Measurements from ENCODE around the gene TAF1B.

TAF1B gene

DNA sequence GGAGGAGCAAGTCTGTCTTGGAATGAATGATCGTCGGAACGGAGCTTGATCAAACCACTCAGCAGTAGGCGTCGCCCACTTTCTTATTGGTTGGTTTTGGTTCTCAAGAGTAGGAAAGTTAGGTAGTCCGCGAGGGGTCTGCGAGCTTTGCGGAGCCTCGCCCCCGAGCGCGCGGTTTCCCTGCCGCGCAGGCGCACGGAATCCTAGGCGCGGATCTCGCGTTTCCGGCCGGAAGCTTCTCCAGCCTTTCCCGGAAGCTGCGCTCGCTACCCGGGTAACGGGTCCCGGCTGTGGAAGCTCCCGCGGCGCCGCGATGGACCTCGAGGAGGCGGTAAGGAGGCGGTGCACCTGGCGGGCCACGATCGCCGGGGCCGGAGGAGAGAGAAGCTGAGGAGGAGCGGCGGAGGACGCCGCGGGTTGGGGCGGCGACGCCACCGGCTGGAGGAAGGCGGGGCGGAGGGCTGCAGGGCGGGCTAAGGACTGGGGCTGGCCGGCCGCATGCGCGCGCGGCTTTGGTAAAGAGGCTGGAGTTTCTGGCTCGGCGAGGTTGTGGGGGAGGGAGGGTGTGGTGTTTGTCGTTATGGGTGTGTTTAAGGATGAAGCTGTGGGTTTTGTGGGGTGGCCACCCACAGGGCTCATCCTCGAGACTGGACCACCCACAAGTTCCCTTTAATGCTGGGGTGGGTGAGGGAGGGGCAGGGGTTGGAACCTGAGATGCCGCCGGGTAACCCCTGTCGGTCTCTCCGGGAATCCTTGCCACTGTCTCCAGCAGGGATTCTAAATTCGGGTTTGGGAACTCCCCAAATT is at the start of gene TAF1B:
TAF1B (plus strand) TSS at position 246 of the 807 bp plus-strand sequence; CDS start at position 314, 68 bp downstream.
- peak; percentile 86 for DNase-seq (ENCODE audit: low read depth)

- DNase-seq (ENCODE audit: low read depth): no peak
Observed at GRCh38 chr2:9793918-9794717, 49.2 kb upstream of the TAF1B start.

GRCh38 chr2:9795071-9795470 is 48.2 kb upstream of the TAF1B start:
- DNase-seq (ENCODE audit: low read depth): no peak

DNA sequence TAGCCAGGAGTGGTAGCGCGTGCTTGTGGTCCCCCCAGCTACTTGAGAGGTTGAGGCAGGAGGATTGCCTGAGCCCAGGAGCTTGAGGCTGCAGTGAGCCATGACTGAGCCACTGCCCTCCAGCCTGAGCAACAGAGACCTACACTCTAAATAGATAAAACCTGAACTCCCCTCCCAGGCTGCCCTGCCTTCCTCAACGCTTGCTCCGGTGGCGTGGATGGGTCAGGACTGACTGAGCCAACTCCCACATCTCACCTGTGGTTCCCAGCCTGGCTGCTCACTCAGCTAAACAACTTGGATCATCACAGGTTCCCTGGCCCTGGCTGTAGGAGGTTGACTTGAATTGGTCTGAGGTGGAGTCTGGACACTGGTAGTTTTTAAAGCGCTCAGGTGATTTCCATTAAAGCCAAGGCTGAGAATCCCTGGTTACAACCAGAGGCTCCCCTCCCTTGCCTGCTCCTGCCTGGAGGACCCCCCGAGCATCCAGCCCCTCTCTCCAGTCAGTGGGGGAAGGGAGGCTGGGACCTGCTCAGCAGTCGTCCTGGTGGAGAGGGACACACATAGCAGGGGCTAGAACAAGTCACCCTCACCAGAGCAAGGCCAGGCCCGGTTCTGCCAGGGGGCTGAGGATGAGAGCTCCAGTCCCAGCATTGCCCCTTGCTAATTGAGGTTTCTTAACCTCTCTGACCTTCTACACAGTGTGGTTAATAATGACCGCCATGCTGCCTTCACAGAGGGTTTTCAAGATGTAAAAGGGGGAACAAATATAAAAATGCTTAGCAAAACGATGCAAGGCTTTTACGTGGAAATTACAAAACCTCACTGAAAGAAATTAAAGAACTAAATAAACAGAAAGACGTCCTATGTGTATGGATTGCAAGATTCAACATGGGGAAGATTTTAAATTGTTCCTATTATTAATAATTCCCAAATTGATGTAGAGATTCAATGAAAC is 46.9 kb upstream of the TAF1B start:
- no peak for DNase-seq (ENCODE audit: low read depth)

GRCh38 chr2:9797086-9797485 is 46.2 kb upstream of the TAF1B start:
- no peak for DNase-seq (ENCODE audit: low read depth)

DNA sequence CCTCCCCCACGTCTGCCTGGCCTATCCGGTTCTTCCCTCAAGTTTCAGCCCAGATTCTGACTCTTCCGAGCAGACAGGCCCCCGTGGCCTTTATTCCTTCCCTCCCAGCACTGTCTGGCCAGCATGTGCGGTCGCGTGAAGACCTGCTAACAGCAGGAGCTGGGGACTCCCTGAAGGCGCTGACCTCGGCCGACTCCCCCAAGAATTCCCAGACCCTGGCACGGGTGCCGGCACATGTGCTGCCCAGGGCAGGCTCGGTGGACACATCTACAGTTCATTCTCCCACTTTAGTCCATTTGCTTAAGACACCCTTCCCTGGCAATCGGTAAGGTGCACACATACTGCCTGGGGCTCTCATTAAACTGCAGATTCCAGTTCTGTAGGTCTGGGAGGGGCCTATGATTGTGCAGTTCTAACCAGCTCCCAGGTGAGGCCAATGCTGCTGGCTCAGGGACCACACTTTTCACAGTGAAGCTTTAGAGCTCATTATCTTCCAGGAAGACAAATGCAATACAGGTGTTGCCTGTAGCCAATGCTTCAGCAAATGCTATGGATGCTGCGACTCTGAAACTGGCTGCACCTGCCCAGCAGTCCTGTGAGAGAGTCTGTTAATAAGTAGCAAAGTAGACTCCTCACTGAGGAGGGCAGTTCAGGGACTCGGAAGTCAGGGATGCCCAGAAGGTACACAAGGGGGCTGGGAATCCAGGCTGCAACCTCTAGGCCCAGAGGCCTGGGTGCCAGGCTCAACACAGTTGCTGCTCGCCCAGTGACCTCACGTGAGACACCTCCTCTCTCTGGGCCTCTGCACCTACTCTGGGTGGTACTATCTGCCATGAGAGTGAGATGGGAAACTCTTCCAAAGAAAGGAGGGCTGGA is 45.4 kb upstream of the TAF1B start:
- no peak for DNase-seq (ENCODE audit: low read depth)

- DNase-seq (ENCODE audit: low read depth): no peak
Observed at GRCh38 chr2:9799011-9799596, 44.2 kb upstream of the TAF1B start.

DNA sequence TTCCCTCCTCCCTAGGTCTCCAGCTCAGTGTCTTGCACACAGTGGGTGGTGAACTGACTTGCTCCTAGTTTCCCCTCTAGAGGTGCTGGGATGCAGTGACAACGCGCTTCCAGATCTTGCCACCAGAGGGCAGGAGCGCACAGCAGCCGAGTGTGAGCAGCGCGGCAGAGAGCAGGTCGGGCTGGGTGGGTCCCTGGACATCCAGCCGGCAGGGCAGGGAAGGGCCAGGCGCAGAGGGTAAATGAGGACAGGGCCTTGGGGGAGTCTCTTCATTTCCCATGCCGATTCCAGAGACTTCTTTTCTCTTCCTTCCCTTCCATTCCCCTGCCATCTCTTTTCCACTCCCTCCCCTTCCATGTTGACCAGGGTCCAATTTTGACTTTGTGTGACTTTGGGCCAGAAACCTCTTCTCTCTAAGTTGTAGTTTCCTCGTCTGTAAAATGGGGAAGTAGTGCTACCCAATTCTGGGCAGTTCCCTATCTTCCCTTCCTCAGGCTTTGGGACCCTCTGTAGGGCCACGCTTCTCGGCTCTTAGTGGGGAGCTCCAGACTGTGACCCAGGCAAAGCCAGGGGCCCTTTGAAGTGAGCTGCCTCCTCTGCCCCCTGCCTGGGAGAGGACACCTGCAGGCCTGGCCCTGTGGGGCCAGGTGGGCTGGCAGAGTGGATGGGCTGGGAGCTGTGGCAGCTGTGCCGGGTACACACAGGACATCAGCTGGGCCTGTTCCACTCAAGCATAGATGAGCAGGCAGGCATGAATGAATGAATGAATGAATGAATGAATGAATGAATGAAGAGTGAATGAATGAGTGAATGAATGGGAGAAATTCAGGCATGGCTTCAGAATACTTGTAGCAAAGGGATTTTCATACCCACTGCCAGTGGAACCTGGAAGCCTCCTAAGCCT is 43.3 kb upstream of the TAF1B start:
- peak; percentile 80 for DNase-seq (ENCODE audit: low read depth)

DNA sequence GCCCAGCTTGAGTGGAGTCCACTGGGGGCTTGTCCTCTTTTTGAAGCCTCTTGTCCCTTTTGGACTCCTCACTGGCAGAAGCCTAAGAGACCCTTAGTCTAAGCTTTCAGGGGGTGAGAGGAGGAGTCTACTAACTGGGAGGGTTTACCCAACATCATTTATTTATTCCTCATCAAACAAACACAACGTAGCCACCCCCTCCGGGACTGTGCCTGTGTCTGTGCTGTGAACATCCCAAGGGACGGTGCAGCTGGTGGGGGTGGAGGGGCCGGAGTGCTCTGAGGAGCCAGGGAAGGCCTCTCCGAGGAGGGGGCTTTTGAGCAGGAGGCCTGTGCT is 42.7 kb upstream of the TAF1B start:
- no peak for DNase-seq (ENCODE audit: low read depth)

DNA sequence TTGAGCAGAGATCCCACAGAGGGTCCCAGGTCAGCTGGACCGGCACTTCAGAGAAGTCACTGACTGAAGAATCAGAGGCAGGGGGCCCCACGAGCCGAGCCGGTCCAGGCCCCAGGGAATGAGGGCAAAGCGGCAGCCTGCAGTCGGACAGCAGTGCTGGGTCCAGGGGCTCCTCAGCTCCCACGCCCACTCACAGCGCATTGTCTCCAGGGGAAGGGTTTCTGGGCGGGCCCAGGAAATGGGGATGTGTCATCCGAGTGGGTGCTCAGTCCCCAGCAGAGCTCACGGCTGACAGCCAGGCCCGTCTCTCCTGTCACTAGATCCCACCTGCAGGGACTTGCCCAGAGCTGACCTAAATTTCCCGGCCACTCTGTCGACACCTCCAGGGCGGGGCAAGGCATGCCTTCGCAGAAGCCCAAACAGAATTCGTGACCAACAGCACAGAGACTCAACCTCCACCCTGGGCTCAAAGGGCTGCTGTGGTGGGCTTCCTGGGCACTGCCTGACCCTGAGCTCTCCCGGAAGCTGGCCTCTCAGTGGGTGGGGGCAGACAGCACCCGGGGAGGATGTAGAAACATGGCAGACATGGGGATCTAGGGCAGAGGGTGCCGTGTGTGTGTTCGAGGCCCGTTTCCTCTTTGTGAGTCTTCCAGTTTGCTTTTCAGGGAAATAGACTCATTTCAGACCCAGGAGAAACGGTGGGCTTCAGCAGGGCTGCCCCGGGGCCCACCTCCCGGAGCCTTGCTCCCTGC is 42.1 kb upstream of the TAF1B start:
- DNase-seq (ENCODE audit: low read depth): peak; percentile 23

DNA sequence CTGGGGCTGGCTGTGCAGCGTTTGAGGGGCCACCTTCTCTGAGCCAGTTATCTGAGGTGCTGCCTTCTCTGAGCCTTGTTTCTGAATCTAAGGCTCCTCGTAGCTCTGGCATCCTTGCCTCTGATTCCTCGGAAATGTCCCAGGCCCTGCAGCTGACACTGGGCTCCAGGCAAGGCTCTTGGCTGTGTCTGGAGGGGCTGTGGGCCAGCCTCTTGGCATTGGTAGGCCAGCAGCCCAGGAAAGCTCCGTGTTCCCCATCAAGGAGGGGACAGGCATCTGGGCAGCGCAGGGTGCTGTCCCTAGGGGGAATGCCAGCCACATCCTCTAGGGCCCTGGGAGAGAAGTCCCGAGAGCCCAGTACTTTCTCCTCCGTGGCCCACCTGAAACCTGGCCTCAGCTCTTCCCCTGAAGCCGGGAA is 40.7 kb upstream of the TAF1B start:
- DNase-seq (ENCODE audit: low read depth): no peak

DNA sequence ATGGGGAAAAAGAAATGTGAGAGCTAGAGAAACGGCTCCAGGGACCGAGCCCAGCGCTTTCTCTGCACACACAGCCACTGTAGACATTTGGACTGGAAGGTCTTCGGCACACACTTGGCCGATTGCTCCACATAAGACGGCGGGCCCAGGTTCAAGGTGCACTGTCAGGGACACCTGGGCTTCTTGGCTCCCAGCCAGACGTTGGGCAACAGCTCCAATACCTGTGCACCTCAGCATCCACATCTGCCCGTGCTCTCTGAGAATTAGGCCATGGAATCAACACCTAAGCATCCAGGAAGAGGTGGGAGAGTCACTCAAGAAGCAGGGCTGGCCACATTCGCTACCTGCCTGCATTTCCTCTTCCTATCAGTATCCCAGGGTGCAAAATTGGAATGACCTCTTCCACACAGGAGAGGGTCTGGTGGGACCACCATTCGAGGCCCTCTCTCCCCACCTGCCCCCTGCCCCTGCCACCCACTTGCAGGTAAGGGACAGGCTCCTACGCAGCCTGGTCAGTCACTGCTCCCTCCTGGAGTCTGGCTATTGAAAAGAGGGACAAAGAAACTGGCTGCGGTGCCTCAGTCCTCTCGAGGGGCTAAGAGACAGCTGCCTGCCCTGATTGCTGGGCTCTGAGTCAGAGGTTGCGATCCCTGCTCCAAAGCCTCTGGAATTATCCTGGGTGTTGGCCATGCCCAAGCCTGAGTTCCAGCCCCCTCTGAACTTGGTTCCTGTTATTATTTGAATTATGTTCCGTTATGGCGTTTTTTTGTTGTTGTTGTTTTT is 40.1 kb upstream of the TAF1B start:
- no peak for DNase-seq (ENCODE audit: low read depth)

DNA sequence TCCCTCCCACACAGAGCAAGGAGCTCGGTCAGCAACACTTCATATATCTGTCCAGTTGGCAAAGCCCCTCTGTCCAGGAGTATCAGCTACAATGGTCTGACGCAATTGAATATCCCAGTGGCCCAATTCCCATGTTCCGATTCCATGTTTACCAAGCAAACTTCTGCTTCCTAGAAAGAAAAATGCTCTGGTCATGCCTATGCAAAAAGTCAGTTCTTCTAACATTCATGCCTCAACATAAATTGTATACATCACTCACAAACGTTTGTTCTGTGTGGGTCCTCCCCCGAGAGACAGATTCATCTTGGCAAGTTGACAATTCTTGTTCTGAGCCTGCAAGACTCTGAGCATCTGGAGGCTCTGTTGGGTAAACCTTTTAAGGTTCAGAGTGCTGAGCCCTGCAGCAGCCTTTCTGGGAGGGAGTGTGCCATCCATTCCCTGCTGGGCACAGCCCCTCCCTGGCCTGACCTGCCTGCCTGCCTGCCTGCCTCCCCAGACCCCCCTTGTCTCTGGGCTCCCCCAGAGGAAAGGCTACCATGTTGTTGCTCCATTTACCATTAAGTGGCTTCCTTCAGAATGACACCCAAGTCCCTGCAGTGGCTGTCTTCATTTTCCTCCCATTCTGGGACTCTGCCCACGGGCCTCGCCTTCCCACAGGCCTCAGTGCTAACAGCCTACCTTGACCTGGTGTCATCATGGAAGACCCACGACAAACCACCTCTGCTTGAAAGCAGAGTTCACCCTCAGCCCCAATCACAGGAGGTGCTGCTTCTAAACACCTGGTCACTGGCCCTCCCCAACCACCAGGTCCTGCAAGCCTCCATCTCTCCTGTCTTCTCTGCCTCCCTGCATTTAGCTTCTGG is 37.6 kb upstream of the TAF1B start:
- no peak for DNase-seq (ENCODE audit: low read depth)

GRCh38 chr2:9806298-9806610 is 37.0 kb upstream of the TAF1B start:
- no peak for DNase-seq (ENCODE audit: low read depth)

- no peak for DNase-seq (ENCODE audit: low read depth)
Observed at GRCh38 chr2:9806656-9807055, 36.6 kb upstream of the TAF1B start.

GRCh38 chr2:9807056-9807455 is 36.2 kb upstream of the TAF1B start:
- DNase-seq (ENCODE audit: low read depth): no peak

DNA sequence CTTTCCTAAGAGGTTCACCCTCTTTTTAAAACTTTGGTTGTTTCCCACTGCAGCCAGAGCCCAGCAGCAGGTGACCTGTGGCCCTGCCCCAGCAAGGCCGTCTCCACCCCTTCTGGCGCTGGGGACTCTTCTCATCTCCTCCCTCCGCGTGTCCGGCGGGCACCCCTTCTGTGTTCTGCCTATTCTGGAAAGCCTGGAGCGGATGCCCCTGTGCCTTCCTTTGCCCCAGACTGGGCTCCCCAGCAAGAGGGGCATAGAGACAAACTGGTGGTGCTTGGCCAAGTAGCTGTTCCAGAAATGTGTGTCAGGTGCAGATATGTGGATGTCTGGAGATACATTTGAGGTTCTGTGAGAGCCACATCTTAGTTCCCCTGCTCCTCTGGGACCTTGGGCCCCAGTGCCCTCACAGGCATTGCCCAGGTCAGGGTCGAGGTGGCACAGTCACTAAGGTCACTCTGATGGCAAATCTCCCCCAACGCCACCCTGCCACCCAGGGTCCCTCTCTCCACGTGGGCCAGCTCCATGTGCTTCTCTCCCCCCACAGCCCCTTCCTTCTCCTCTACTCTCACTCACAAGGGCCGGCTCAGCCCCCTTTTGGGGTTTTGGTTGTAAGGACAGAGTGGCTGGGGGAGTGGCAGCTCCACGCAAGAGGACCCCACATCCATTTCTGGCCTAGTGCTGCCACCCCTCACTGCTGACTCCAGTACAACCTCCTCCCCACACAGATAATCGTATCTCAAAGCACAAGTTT is 35.5 kb upstream of the TAF1B start:
- DNase-seq (ENCODE audit: low read depth): no peak

Data from activated T-cell treated with anti-CD3 and anti-CD28 coated beads for 24 hours (primary cell).